Measurements from ENCODE around the gene MET. TPM values are rescaled to one million over a fixed set of nuclear protein-coding genes. Genes with fewer than 3 reads are reported as not detected.
"Not testable (repeated sequence)": the region's sequence is repeated elsewhere in the genome, so short reads cannot be mapped to it uniquely, and the experiment has no call there.

The MET gene
- total RNA-seq, 1 donor, result 3.9 TPM

- H3K27me3 ChIP-seq (ENCODE audit: insufficient read depth, low read length); H3K9me3 ChIP-seq (ENCODE audit: low read depth, low read length); H3K4me1 ChIP-seq (ENCODE audit: insufficient read depth, low read length); H3K4me3 ChIP-seq (ENCODE audit: low read length): not testable (repeated sequence)
Observed at GRCh38 chr7:116723959-116724529, 52.0 kb downstream of the MET start.

GRCh38 chr7:116724560-116725231 lies 52.7 kb downstream of the MET start:
- no peaks in the 10 kb centered on the region for H3K27me3 ChIP-seq (ENCODE audit: insufficient read depth, low read length)
- H3K4me3 ChIP-seq (ENCODE audit: low read length), result no peak overlapping the region
- no peaks in the 10 kb centered on the region for H3K9me3 ChIP-seq (ENCODE audit: low read depth, low read length)
- no peaks in the 10 kb centered on the region for H3K4me1 ChIP-seq (ENCODE audit: insufficient read depth, low read length)

DNA sequence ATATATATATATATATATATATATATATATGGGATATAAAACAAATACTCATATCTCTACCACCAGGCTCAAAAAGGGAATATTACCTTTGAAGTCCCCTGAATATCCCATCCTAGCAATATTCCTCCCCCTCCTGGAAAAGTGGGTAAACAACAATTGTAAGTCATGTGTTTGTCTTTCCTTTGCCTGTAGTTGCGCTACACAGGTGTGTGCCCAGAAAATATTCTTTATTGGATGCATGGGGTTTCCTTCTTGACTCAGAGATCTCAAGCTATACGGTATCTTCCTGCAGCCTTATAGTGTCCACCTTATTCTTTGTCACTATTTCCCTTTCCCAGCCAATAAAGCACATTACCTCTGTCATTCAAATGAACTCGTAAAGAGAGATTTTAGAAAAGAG lies 54.2 kb downstream of the MET start:
- Histone ChIP-seq H3K27me3 (ENCODE audit: insufficient read depth, low read length) (no peaks in the 10 kb centered on the region), H3K4me1 (ENCODE audit: insufficient read depth, low read length) (no peaks in the 10 kb centered on the region), H3K4me3 (ENCODE audit: low read length) (no peak overlapping the region), H3K9me3 (ENCODE audit: low read depth, low read length) (no peaks in the 10 kb centered on the region)

GRCh38 chr7:116726713-116727431 lies 54.9 kb downstream of the MET start:
- no peaks in the 10 kb centered on the region for H3K9me3 ChIP-seq (ENCODE audit: low read depth, low read length)
- H3K4me1 ChIP-seq (ENCODE audit: insufficient read depth, low read length), result no peaks in the 10 kb centered on the region
- no peaks in the 10 kb centered on the region for H3K27me3 ChIP-seq (ENCODE audit: insufficient read depth, low read length)
- H3K4me3 ChIP-seq (ENCODE audit: low read length), result no peak overlapping the region

DNA sequence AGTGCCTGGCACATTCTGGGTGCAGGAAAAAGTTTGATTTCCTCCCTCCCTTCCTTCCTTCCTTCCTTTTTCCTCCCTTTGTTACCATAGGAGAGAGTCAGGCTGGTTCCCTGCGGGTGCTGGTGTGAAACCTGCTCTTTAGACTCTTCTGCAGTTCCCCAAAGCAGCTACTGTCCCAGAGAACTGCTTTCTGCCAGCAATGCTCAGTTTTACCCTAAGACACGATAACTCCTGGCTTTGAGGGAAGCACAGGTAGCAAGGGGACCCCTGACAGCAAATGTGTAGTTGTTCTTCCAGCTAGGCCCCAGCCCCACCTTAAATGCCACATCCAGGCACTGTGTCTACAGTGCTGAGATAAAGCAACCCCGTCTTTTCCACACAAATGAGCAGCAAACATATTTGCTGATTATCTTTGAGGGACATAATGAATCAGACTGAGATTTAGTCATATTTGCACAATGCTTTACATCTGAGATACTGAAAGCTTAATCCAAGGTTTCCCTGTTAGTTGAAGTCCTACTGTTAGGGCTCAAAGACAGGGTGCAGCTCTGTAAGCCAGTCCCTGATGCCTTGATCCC lies 55.5 kb downstream of the MET start:
- Histone ChIP-seq H3K27me3 (ENCODE audit: insufficient read depth, low read length) (no peaks in the 10 kb centered on the region), H3K9me3 (ENCODE audit: low read depth, low read length) (no peaks in the 10 kb centered on the region), H3K4me3 (ENCODE audit: low read length) (no peak overlapping the region), H3K4me1 (ENCODE audit: insufficient read depth, low read length) (no peaks in the 10 kb centered on the region)

DNA sequence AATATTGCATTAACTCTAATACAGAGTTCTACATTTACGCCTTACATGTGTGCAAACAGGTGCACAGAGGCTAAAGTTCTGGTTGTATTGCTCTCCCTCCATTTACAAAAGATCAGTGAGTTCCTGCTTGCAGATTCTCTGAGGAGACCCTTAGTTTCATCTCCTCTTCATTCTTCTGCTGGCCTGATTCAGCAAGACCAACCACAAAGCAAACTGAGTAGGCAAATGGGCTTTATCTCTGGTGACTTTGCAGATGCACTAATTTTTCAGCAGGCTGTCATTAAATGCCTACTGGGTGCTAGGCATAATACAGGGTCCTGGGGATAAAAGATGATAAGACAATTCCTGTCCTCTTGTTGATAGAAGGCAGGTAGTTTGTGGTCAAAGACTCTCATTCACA lies 56.4 kb downstream of the MET start:
- H3K9me3 ChIP-seq (ENCODE audit: low read depth, low read length), result no peaks in the 10 kb centered on the region
- H3K4me1 ChIP-seq (ENCODE audit: insufficient read depth, low read length), result no peaks in the 10 kb centered on the region
- no peaks in the 10 kb centered on the region for H3K27me3 ChIP-seq (ENCODE audit: insufficient read depth, low read length)

DNA sequence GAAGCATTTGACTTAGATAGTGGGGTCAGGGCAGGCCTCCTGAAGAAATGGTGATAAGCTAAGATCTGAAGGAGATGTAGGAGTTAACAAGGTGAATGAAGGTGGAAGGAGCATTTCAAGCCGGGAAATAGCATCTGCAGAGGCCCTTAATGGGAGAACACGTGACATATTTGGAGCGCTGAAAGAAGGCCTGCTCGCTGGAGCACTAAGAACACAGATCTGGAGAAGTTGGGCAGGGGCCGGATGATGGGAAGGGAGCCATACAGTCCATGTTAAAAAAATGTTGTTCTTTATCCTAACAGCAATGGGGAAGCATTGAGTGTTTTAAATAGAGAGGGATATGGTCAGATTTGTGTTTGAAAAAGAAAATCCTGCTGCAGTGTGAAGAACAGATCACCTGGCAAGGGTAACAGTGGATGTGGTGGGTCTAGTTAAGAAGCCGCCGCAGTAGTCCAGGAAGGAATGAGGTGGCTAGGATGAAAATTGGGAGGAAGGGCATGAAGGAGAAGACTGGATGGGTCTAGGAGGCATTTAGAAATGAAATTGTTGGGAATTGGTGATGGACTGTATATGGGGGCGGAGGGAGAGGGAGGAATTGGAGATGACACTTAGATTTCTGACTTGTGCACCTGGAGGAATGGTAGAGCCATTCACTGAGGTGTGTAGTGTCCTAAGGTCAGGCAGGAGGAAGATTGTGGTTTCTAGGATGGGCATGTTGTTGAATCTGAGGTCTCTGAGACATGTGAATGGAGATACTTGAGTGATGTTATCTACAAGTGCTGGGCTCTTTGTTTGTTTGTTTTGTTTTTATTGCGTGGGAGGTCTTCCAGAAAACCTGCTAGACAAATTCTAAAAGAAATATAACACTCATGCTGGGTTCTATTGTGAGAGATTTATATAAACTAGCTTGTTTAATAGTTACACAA lies 58.4 kb downstream of the MET start:
- Histone ChIP-seq H3K9me3 (ENCODE audit: low read depth, low read length) (no peaks in the 10 kb centered on the region), H3K4me1 (ENCODE audit: insufficient read depth, low read length) (no peaks in the 10 kb centered on the region), H3K4me3 (ENCODE audit: low read length) (no peak overlapping the region), H3K27me3 (ENCODE audit: insufficient read depth, low read length) (no peaks in the 10 kb centered on the region)

More for the DNA sequence above, 56.4 kb downstream of the MET start:
- no peak overlapping the region for H3K4me3 ChIP-seq (ENCODE audit: low read length)

- H3K4me1 ChIP-seq (ENCODE audit: insufficient read depth, low read length), result no peaks in the 10 kb centered on the region
- H3K9me3 ChIP-seq (ENCODE audit: low read depth, low read length), result no peaks in the 10 kb centered on the region
- H3K4me3 ChIP-seq (ENCODE audit: low read length), result no peak overlapping the region
- H3K27me3 ChIP-seq (ENCODE audit: insufficient read depth, low read length), result no peaks in the 10 kb centered on the region
Observed at GRCh38 chr7:116731023-116731395, 59.0 kb downstream of the MET start.

GRCh38 chr7:116731445-116732335 lies 59.7 kb downstream of the MET start:
- Histone ChIP-seq H3K9me3 (ENCODE audit: low read depth, low read length) (no peaks in the 10 kb centered on the region), H3K4me1 (ENCODE audit: insufficient read depth, low read length) (no peaks in the 10 kb centered on the region), H3K27me3 (ENCODE audit: insufficient read depth, low read length) (no peaks in the 10 kb centered on the region), H3K4me3 (ENCODE audit: low read length) (no peak overlapping the region)

DNA sequence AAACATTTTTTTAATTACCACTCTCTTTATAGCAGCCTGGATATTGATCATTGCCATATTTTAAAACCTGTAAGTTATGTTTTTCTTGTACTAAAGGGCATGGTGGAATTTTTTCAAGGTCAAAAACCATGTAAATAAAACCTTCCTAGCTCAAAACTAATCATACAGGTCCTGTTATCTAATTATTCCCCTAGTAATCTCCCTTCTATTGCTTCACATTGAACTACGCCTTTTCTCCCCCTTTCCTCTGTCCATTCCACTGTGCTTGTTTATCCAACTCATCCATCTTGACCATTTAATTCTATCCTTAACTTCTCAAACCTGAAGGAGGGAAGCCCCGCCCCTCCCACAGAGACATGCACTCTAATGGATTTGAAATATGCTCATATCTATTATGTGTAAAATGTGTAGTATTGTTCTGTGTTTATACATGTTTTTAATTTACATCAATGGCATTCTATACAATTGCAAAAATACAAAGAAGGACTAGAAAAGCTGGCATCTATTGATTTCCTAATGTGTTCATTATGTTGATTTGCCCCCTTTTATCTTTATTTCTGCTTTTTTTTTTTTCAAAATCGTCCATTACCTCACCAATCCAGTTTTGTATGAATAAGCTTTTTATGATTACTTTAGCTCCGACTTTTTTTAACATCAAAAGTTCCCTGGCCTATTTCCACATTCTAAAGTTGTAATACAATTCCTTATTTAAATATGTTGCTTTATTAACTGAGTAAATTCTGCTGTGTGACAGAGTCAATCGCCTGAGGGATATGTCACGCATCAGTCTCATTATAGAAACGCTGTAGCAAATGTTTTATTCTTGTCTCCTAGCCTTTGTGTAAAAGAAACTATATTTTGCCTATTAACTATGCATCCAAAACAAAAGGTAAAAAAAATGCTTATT lies 61.0 kb downstream of the MET start:
- no peaks in the 10 kb centered on the region for H3K27me3 ChIP-seq (ENCODE audit: insufficient read depth, low read length)
- no peak overlapping the region for H3K4me3 ChIP-seq (ENCODE audit: low read length)
- H3K9me3 ChIP-seq (ENCODE audit: low read depth, low read length), result no peaks in the 10 kb centered on the region
- no peaks in the 10 kb centered on the region for H3K4me1 ChIP-seq (ENCODE audit: insufficient read depth, low read length)

GRCh38 chr7:116733924-116734580 lies 62.1 kb downstream of the MET start:
- no peaks in the 10 kb centered on the region for H3K4me1 ChIP-seq (ENCODE audit: insufficient read depth, low read length)
- H3K4me3 ChIP-seq (ENCODE audit: low read length), result no peak overlapping the region
- H3K9me3 ChIP-seq (ENCODE audit: low read depth, low read length), result no peaks in the 10 kb centered on the region
- H3K27me3 ChIP-seq (ENCODE audit: insufficient read depth, low read length), result no peaks in the 10 kb centered on the region

DNA sequence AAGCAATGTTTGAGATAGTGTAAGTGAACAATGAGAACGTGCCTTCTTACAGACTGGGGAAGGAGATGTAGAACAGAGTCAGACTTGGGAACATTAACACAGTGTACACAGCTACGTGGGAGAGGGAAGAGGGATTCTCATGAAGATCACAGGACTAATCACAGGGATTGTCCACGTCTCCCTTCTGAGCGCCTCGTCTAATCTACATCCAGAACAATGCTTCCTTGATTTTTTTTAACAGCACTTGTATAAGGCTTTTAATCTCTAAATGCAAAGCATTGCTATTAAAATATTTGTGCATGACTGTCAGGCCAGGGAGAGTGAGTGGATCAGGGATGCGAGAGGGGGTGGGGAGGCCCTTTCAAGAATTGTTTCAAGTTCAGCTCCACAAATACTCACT lies 62.7 kb downstream of the MET start:
- Histone ChIP-seq H3K27me3 (ENCODE audit: insufficient read depth, low read length) (no peaks in the 10 kb centered on the region), H3K9me3 (ENCODE audit: low read depth, low read length) (no peaks in the 10 kb centered on the region), H3K4me3 (ENCODE audit: low read length) (no peak overlapping the region)

More for the DNA sequence above, 62.7 kb downstream of the MET start:
- no peaks in the 10 kb centered on the region for H3K4me1 ChIP-seq (ENCODE audit: insufficient read depth, low read length)
